ENCODE measurements around the gene KCNT2. TPM values are rescaled to one million over a fixed set of nuclear protein-coding genes. Genes with fewer than 3 reads are reported as not detected.

The KCNT2 gene
- total and polyA plus RNA-seq, 11 donors, result 0.15 to 6.9 (median 0.57) TPM

DNA sequence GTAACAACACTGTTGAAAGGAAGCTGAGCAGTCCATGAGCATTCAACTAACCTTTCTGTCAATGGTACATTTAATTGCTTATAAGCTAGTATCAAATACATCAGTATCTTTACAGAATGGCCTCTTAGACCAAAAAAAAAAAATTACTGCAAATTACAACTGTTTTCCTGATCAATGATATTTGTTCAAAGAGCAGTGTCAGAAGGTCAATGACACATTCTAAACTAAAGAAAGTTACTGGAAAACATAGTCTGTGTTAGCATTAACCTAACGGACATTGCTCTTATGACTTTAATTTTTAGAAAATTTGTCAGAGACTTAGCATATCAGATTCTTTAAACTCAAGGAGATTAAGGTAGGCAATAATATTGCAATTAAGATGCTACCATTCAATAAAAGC lies 162.5 kb downstream of the KCNT2 start:
- Histone ChIP-seq H3K4me3 (no peak overlapping the region), H3K27ac (no peak overlapping the region), H3K27me3 (no peaks in the 10 kb centered on the region), H3K9me3 (no peaks in the 10 kb centered on the region), H3K4me1 (no peaks in the 10 kb centered on the region), H3K36me3 (no peaks in the 10 kb centered on the region)
- DNase-seq (no peak), ATAC-seq (no peak)
- 95 to 98% (median 96%) methylated on average over 1 of the region's 1 CpG for WGBS, 4 donors
- TF ChIP-seq POLR2A (IDR thresholded peaks at IDR 0.05) (no peak), CTCF (IDR thresholded peaks at IDR 0.05) (no peak)
- intact Hi-C loops (cut with DNase I), result no loop called here

DNA sequence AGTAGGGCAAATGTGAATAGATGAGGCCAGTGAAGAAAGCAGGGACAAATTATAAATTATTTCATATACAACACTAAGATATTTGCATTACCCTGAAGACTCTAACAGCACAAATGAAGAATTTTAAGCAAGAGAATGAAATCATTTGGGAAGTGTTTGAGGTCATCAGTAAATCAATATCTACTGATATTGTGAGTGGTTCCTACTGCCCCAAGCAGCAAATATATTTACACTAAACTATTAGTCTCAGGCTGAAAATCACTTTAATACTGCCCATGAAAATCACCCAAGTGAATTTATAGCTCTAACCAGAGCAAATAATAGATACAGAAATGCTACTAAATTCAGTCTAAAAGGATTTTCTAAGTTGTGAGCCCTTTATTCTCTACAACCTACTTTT lies 163.6 kb downstream of the KCNT2 start:
- H3K4me1 ChIP-seq, result no peaks in the 10 kb centered on the region
- H3K36me3 ChIP-seq, result no peaks in the 10 kb centered on the region
- H3K27ac ChIP-seq, result no peak overlapping the region
- TF ChIP-seq CTCF (IDR thresholded peaks at IDR 0.05), result no peak
- no peaks in the 10 kb centered on the region for H3K9me3 ChIP-seq
- no peak overlapping the region for H3K4me3 ChIP-seq
- DNase-seq (no peak), ATAC-seq (no peak)
- intact Hi-C loops (cut with DNase I), result no loop called here
- H3K27me3 ChIP-seq, result no peaks in the 10 kb centered on the region

GRCh38 chr1:196442366-196442765 lies 165.9 kb downstream of the KCNT2 start:
- Histone ChIP-seq H3K4me3 (no peak overlapping the region), H3K27ac (no peak overlapping the region), H3K27me3 (no peaks in the 10 kb centered on the region), H3K4me1 (no peaks in the 10 kb centered on the region), H3K36me3 (no peaks in the 10 kb centered on the region), H3K9me3 (no peaks in the 10 kb centered on the region)
- DNase-seq (no peak), ATAC-seq (no peak)
- 67 to 76% (median 73%) methylated on average over 3 of the region's 3 CpGs for WGBS, 4 donors
- intact Hi-C loops (cut with DNase I), result no loop called here
- TF ChIP-seq CTCF (IDR thresholded peaks at IDR 0.05), result no peak
- no peak for TF ChIP-seq POLR2A (IDR thresholded peaks at IDR 0.05)

GRCh38 chr1:196440711-196441110 lies 167.5 kb downstream of the KCNT2 start:
- Histone ChIP-seq H3K27me3 (no peaks in the 10 kb centered on the region), H3K9me3 (no peaks in the 10 kb centered on the region), H3K4me3 (no peak overlapping the region), H3K4me1 (no peaks in the 10 kb centered on the region), H3K27ac (no peak overlapping the region), H3K36me3 (no peaks in the 10 kb centered on the region)
- TF ChIP-seq POLR2A (IDR thresholded peaks at IDR 0.05) (no peak), CTCF (IDR thresholded peaks at IDR 0.05) (no peak)
- no peak for DNase-seq
- WGBS, 4 donors, result 58 to 70% (median 62%) methylated on average over 1 of the region's 1 CpG
- ATAC-seq, result no peak
- intact Hi-C loops (cut with DNase I), result no loop called here

Measured in heart left ventricle (tissue), 16 donors.